ENCODE data around the gene MRPL18.

The MRPL18 gene

DNA sequence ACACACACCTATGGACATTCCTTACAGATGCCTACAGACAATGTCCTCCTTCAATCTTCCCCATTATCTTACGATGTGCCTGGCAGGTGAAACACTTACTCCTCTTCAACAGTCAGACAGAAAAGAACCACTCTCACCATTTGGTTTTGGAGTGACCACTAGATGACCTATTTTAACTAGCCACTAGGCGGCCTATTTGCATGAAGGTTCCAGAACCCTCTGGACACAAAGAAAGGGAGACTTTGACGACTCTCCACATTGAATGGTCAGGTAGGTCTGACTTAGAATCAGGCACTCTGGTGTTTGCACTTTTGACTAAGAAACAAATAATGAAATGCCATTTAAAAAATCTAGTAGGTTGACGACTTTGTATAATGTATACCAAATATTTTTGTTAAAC lies 51.8 kb downstream of the MRPL18 start:
- no peak for DNase-seq (ENCODE audit: low spot score)
- in situ Hi-C loops (cut with MboI; ENCODE audit: low sequenced_read_pairs, unreplicated experiment), result no loop called here

GRCh38 chr6:159844737-159845645 lies 54.7 kb downstream of the MRPL18 start:
- in situ Hi-C loops (cut with MboI; ENCODE audit: low sequenced_read_pairs, unreplicated experiment), result no loop called here
- TF ChIP-seq, protein P1, sequence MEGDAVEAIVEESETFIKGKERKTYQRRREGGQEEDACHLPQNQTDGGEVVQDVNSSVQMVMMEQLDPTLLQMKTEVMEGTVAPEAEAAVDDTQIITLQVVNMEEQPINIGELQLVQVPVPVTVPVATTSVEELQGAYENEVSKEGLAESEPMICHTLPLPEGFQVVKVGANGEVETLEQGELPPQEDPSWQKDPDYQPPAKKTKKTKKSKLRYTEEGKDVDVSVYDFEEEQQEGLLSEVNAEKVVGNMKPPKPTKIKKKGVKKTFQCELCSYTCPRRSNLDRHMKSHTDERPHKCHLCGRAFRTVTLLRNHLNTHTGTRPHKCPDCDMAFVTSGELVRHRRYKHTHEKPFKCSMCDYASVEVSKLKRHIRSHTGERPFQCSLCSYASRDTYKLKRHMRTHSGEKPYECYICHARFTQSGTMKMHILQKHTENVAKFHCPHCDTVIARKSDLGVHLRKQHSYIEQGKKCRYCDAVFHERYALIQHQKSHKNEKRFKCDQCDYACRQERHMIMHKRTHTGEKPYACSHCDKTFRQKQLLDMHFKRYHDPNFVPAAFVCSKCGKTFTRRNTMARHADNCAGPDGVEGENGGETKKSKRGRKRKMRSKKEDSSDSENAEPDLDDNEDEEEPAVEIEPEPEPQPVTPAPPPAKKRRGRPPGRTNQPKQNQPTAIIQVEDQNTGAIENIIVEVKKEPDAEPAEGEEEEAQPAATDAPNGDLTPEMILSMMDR (IDR thresholded peaks at IDR 0.05; ENCODE audit: borderline replicate concordance, control extremely low read depth, extremely low read depth, insufficient read depth, missing control alignments), result no peak
- no peak for DNase-seq (ENCODE audit: low spot score)

More for the DNA sequence above, 51.8 kb downstream of the MRPL18 start:
- TF ChIP-seq, protein P1 (IDR thresholded peaks at IDR 0.05; ENCODE audit: borderline replicate concordance, control extremely low read depth, extremely low read depth, insufficient read depth, missing control alignments), result no peak
